ENCODE data around the gene SPAG5. TPM values are rescaled to one million over a fixed set of nuclear protein-coding genes. Genes with fewer than 3 reads are reported as not detected.

Gene SPAG5
- total and polyA plus RNA-seq, 3 experiments from 2014 or later = 3.5 to 79.7 (median 77.8) TPM

GRCh38 chr17:28551421-28552175 lies 47.2 kb downstream of the SPAG5 start:
- peaks cover 47 to 54% (median 51%) of the 10 kb centered on the region in 3 donors for H3K4me1 Mint-ChIP-seq
- ChIA-PET POLR2A (interaction anchor here (1.2 kb wide), 1 partner anchor 48 kb away, joined by 5 read pairs; no protein-coding TSS in a partner anchor), CTCF (interaction anchor here (0.9 to 3.4 kb wide), 3 partner anchors 17 to 594 kb away, joined by 3 to 13 read pairs (median 4); partner anchors contain the start of gene PIGS)
- peaks cover 3 to 47% (median 20%) of the 10 kb centered on the region in 3 donors for H3K36me3 Mint-ChIP-seq
- no peaks in the 10 kb centered on the region for H3K27me3 ChIP-seq (ENCODE audit: insufficient read depth, low read length, poor library complexity, severe bottlenecking)
- DNase-seq = no peak
- peak overlapping the region; percentile 54 for H3K4me3 ChIP-seq (ENCODE audit: low read length)
- H3K4me1 ChIP-seq (ENCODE audit: insufficient read depth, low read length) = peaks cover 44% of the 10 kb centered on the region
- H3K9me3 Mint-ChIP-seq = no peaks in the 10 kb centered on the region
- peak overlapping the region; percentile 79 to 94 (median 88) for H3K4me3 Mint-ChIP-seq
- H3K27ac ChIP-seq (ENCODE audit: low read depth, low read length) = peak overlapping the region; percentile 36
- H3K36me3 ChIP-seq (ENCODE audit: insufficient read depth, low read length) = peaks cover 26% of the 10 kb centered on the region
- H3K27ac Mint-ChIP-seq = peak overlapping the region; percentile 79 to 98 (median 92)
- H3K27me3 Mint-ChIP-seq = no peaks in the 10 kb centered on the region
- H3K9me3 ChIP-seq (ENCODE audit: low read length) = no peaks in the 10 kb centered on the region

- H3K4me1 ChIP-seq (ENCODE audit: insufficient read depth, low read length) = peaks cover 44% of the 10 kb centered on the region
- ChIA-PET CTCF (interaction anchor here (1.1 to 3.4 kb wide), 2 partner anchors 18 to 21 kb away, joined by 4 to 13 read pairs; partner anchors contain the start of gene PIGS), POLR2A (interaction anchor here (0.8 to 1.2 kb wide), 2 partner anchors 26 to 49 kb away, joined by 3 to 5 read pairs; partner anchors contain the start of gene ALDOC)
- Mint-ChIP-seq H3K4me3 (peak overlapping the region; percentile 58 to 94 (median 88)), H3K27me3 (no peaks in the 10 kb centered on the region), H3K4me1 (peaks cover 47 to 54% (median 51%) of the 10 kb centered on the region in 3 donors), H3K9me3 (no peaks in the 10 kb centered on the region), H3K27ac (peak overlapping the region; percentile 2 to 98 (median 91)), H3K36me3 (peaks cover 3 to 42% (median 13%) of the 10 kb centered on the region in 3 donors)
- H3K4me3 ChIP-seq (ENCODE audit: low read length) = no peak overlapping the region
- no peak for DNase-seq
- no peak overlapping the region for H3K27ac ChIP-seq (ENCODE audit: low read depth, low read length)
- H3K9me3 ChIP-seq (ENCODE audit: low read length) = no peaks in the 10 kb centered on the region
- peaks cover 19% of the 10 kb centered on the region for H3K36me3 ChIP-seq (ENCODE audit: insufficient read depth, low read length)
- H3K27me3 ChIP-seq (ENCODE audit: insufficient read depth, low read length, poor library complexity, severe bottlenecking) = no peaks in the 10 kb centered on the region
Measured at GRCh38 chr17:28550858-28551257, 48.0 kb downstream of the SPAG5 start.

- H3K36me3 Mint-ChIP-seq = peaks cover 3 to 32% (median 10%) of the 10 kb centered on the region in 3 donors
- H3K4me3 Mint-ChIP-seq = peak overlapping the region in 4 of 7 donors; percentile 27 to 76 (median 47)
- peak overlapping the region; percentile 58 for H3K27ac ChIP-seq (ENCODE audit: low read depth, low read length)
- peaks cover 10% of the 10 kb centered on the region for H3K36me3 ChIP-seq (ENCODE audit: insufficient read depth, low read length)
- H3K9me3 ChIP-seq (ENCODE audit: low read length) = no peaks in the 10 kb centered on the region
- H3K27me3 Mint-ChIP-seq = no peaks in the 10 kb centered on the region
- ChIA-PET CTCF (interaction anchor here (0.8 to 2.2 kb wide), 2 partner anchors 12 to 21 kb away, joined by 4 to 6 read pairs; no protein-coding TSS in a partner anchor), POLR2A (interaction anchor here (1.3 kb wide), 1 partner anchor 50 kb away, joined by 4 read pairs; no protein-coding TSS in a partner anchor)
- no peaks in the 10 kb centered on the region for H3K27me3 ChIP-seq (ENCODE audit: insufficient read depth, low read length, poor library complexity, severe bottlenecking)
- H3K4me3 ChIP-seq (ENCODE audit: low read length) = no peak overlapping the region
- H3K9me3 Mint-ChIP-seq = no peaks in the 10 kb centered on the region
- DNase-seq = peak; percentile 45 to 77 (median 58)
- H3K4me1 Mint-ChIP-seq = peaks cover 47 to 54% (median 51%) of the 10 kb centered on the region in 3 donors
- H3K4me1 ChIP-seq (ENCODE audit: insufficient read depth, low read length) = peaks cover 44% of the 10 kb centered on the region
- H3K27ac Mint-ChIP-seq = peak overlapping the region; percentile 87 to 98 (median 94)
Measured at GRCh38 chr17:28549236-28550132, 49.3 kb downstream of the SPAG5 start.

GRCh38 chr17:28548417-28549130 lies 50.3 kb downstream of the SPAG5 start:
- peak overlapping the region; percentile 58 for H3K27ac ChIP-seq (ENCODE audit: low read depth, low read length)
- H3K9me3 ChIP-seq (ENCODE audit: low read length) = no peaks in the 10 kb centered on the region
- POLR2A ChIA-PET = no interaction called here
- Mint-ChIP-seq H3K4me1 (peaks cover 47 to 54% (median 51%) of the 10 kb centered on the region in 3 donors), H3K27ac (peak overlapping the region; percentile 87 to 98 (median 94)), H3K4me3 (peak overlapping the region in 4 of 7 donors; percentile 32 to 44 (median 38)), H3K27me3 (no peaks in the 10 kb centered on the region), H3K36me3 (peaks cover 0 to 23% (median 4%) of the 10 kb centered on the region in 3 donors), H3K9me3 (no peaks in the 10 kb centered on the region)
- H3K27me3 ChIP-seq (ENCODE audit: insufficient read depth, low read length, poor library complexity, severe bottlenecking) = no peaks in the 10 kb centered on the region
- no peak overlapping the region for H3K4me3 ChIP-seq (ENCODE audit: low read length)
- CTCF ChIA-PET = interaction anchor here (0.8 to 2.2 kb wide), 2 partner anchors 11 to 22 kb away, joined by 4 to 6 read pairs; no protein-coding TSS in a partner anchor
- H3K36me3 ChIP-seq (ENCODE audit: insufficient read depth, low read length) = peaks cover under 1% of the 10 kb centered on the region
- no peak for DNase-seq
- H3K4me1 ChIP-seq (ENCODE audit: insufficient read depth, low read length) = peaks cover 44% of the 10 kb centered on the region

GRCh38 chr17:28547623-28548416 lies 51.0 kb downstream of the SPAG5 start:
- no peak overlapping the region for H3K4me3 ChIP-seq (ENCODE audit: low read length)
- H3K27ac ChIP-seq (ENCODE audit: low read depth, low read length) = no peak overlapping the region
- peaks cover 42 to 48% (median 46%) of the 10 kb centered on the region in 3 donors for H3K4me1 Mint-ChIP-seq
- ChIA-PET POLR2A (no interaction called here), CTCF (interaction anchor here (1.1 to 2.2 kb wide), 3 partner anchors 10 to 28 kb away, joined by 3 to 6 read pairs (median 5); no protein-coding TSS in a partner anchor)
- H3K36me3 Mint-ChIP-seq = peaks cover 0 to 17% (median 0%) of the 10 kb centered on the region in 3 donors
- H3K36me3 ChIP-seq (ENCODE audit: insufficient read depth, low read length) = no peaks in the 10 kb centered on the region
- no peaks in the 10 kb centered on the region for H3K9me3 ChIP-seq (ENCODE audit: low read length)
- peak overlapping the region in 4 of 7 donors; percentile 37 to 59 (median 50) for H3K4me3 Mint-ChIP-seq
- no peaks in the 10 kb centered on the region for H3K9me3 Mint-ChIP-seq
- H3K27me3 Mint-ChIP-seq = no peaks in the 10 kb centered on the region
- peaks cover 44% of the 10 kb centered on the region for H3K4me1 ChIP-seq (ENCODE audit: insufficient read depth, low read length)
- H3K27me3 ChIP-seq (ENCODE audit: insufficient read depth, low read length, poor library complexity, severe bottlenecking) = no peaks in the 10 kb centered on the region
- DNase-seq = peak; percentile 27 to 70 (median 33)
- peak overlapping the region; percentile 43 to 92 (median 86) for H3K27ac Mint-ChIP-seq

GRCh38 chr17:28547096-28547622 lies 51.7 kb downstream of the SPAG5 start:
- Histone ChIP-seq H3K27me3 (ENCODE audit: insufficient read depth, low read length, poor library complexity, severe bottlenecking) (no peaks in the 10 kb centered on the region), H3K9me3 (ENCODE audit: low read length) (no peaks in the 10 kb centered on the region), H3K4me1 (ENCODE audit: insufficient read depth, low read length) (peaks cover 44% of the 10 kb centered on the region), H3K27ac (ENCODE audit: low read depth, low read length) (no peak overlapping the region), H3K4me3 (ENCODE audit: low read length) (no peak overlapping the region), H3K36me3 (ENCODE audit: insufficient read depth, low read length) (no peaks in the 10 kb centered on the region)
- H3K27ac Mint-ChIP-seq = peak overlapping the region in 5 of 8 donors; percentile 35 to 90 (median 81)
- peaks cover 39 to 45% (median 44%) of the 10 kb centered on the region in 3 donors for H3K4me1 Mint-ChIP-seq
- no peak for DNase-seq
- H3K27me3 Mint-ChIP-seq = no peaks in the 10 kb centered on the region
- peaks cover 0 to 15% (median 0%) of the 10 kb centered on the region in 3 donors for H3K36me3 Mint-ChIP-seq
- CTCF ChIA-PET = interaction anchor here (1.1 to 1.4 kb wide), 2 partner anchors 19 to 28 kb away, joined by 3 to 5 read pairs; no protein-coding TSS in a partner anchor
- H3K9me3 Mint-ChIP-seq = no peaks in the 10 kb centered on the region
- peak overlapping the region in 1 of 7 donors; percentile 20 for H3K4me3 Mint-ChIP-seq
- POLR2A ChIA-PET = no interaction called here

Measured in CD8-positive, alpha-beta memory T cell (primary cell).